Ishikawa (cell line): Measurements from ENCODE around the gene RPL7L1.

Source experiments
- CEBPB ChIP-seq: IDR thresholded peaks from 2 replicates; pipeline ENCODE4 v1.6.1; 2012
- CREB1 ChIP-seq: IDR thresholded peaks from 2 replicates; pipeline ENCODE4 v1.6.1; 2012; ENCODE audit warnings: low read depth
- EGR1 ChIP-seq: IDR thresholded peaks from 2 replicates; pipeline ENCODE4 v1.6.1; 2012
- EP300 ChIP-seq: IDR thresholded peaks from 2 replicates; pipeline ENCODE4 v1.6.1; 2012; ENCODE audit warnings: borderline replicate concordance
- FOXM1 ChIP-seq: IDR thresholded peaks from 2 replicates; pipeline ENCODE4 v1.6.1; 2012; ENCODE audit warnings: low read depth, borderline replicate concordance
- NFIC ChIP-seq: IDR thresholded peaks from 2 replicates; pipeline ENCODE4 v1.6.1; 2012
- RAD21 ChIP-seq: IDR thresholded peaks from 2 replicates; pipeline ENCODE4 v1.6.1; 2012; ENCODE audit warnings: low read depth
- TAF1 ChIP-seq: IDR thresholded peaks from 2 replicates; pipeline ENCODE4 v1.6.1; 2012; ENCODE audit warnings: low read depth, mild to moderate bottlenecking
- TCF12 ChIP-seq: IDR thresholded peaks from 2 replicates; pipeline ENCODE4 v1.6.1; 2012; ENCODE audit warnings: low read depth
- TEAD4 ChIP-seq: IDR thresholded peaks from 2 replicates; pipeline ENCODE4 v1.6.1; 2012
- YY1 ChIP-seq: IDR thresholded peaks from 2 replicates; pipeline ENCODE4 v1.6.1; 2012; ENCODE audit warnings: low read depth
- ZBTB7A ChIP-seq: IDR thresholded peaks from 2 replicates; pipeline ENCODE4 v1.6.1; 2012; ENCODE audit warnings: low read depth
- TF ChIP-seq, protein P1 (sequence below): IDR thresholded peaks from 2 replicates; pipeline ENCODE4 v1.6.1; 2012; ENCODE audit warnings: low read depth, mild to moderate bottlenecking
- TF ChIP-seq, protein P2 (sequence below): IDR thresholded peaks from 2 replicates; pipeline ENCODE4 v1.6.1; 2012
- TF ChIP-seq, protein P3 (sequence below): IDR thresholded peaks from 2 replicates; pipeline ENCODE4 v1.6.1; 2012

The RPL7L1 gene

DNA sequence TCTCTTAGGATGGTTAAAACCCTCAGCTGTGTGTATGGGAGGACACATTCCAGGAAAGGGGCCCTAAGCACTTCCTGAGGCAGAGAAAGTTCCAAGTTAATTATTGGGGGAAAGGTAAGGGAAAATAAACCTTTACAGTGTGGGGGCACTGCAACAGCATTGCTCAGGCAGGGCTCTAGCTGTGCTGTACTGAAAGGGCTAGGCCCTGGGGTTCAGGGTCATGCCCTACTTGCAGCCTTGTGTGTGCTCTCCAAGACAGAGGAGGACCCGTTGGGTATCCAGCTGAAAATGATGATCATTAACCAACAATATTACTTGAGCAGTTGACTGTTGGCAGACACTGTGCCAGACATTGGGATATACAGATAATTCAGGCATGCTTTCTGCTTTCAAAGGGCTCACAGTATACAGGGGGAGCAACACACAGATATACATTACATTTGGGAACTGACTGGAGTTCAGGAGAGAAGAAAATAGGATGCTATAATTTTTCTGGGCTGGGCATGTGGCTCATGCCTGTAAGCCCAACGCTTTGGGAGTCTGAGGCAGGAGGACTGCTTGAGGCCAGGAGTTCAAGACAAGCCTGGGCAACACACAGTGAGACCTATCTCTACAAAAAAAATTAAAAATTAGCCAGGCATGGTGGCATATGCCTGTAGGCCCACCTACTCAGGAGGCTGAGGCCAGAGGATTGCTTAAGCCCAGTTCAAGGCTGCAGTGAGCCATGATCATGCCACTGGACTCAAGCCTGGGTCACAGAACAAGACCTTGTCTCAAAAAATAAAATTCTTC lies 9.1 kb upstream of the RPL7L1 start:
- TF ChIP-seq YY1, result no peak
- TF ChIP-seq, protein P1, sequence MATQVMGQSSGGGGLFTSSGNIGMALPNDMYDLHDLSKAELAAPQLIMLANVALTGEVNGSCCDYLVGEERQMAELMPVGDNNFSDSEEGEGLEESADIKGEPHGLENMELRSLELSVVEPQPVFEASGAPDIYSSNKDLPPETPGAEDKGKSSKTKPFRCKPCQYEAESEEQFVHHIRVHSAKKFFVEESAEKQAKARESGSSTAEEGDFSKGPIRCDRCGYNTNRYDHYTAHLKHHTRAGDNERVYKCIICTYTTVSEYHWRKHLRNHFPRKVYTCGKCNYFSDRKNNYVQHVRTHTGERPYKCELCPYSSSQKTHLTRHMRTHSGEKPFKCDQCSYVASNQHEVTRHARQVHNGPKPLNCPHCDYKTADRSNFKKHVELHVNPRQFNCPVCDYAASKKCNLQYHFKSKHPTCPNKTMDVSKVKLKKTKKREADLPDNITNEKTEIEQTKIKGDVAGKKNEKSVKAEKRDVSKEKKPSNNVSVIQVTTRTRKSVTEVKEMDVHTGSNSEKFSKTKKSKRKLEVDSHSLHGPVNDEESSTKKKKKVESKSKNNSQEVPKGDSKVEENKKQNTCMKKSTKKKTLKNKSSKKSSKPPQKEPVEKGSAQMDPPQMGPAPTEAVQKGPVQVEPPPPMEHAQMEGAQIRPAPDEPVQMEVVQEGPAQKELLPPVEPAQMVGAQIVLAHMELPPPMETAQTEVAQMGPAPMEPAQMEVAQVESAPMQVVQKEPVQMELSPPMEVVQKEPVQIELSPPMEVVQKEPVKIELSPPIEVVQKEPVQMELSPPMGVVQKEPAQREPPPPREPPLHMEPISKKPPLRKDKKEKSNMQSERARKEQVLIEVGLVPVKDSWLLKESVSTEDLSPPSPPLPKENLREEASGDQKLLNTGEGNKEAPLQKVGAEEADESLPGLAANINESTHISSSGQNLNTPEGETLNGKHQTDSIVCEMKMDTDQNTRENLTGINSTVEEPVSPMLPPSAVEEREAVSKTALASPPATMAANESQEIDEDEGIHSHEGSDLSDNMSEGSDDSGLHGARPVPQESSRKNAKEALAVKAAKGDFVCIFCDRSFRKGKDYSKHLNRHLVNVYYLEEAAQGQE, result no peak
- TF ChIP-seq TCF12, result no peak
- TF ChIP-seq TEAD4, result no peak
- TF ChIP-seq, protein P2, sequence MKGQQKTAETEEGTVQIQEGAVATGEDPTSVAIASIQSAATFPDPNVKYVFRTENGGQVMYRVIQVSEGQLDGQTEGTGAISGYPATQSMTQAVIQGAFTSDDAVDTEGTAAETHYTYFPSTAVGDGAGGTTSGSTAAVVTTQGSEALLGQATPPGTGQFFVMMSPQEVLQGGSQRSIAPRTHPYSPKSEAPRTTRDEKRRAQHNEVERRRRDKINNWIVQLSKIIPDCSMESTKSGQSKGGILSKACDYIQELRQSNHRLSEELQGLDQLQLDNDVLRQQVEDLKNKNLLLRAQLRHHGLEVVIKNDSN, result no peak
- no peak for TF ChIP-seq ZBTB7A
- no peak for TF ChIP-seq NFIC
- TF ChIP-seq TAF1, result no peak
- TF ChIP-seq EP300, result no peak

DNA sequence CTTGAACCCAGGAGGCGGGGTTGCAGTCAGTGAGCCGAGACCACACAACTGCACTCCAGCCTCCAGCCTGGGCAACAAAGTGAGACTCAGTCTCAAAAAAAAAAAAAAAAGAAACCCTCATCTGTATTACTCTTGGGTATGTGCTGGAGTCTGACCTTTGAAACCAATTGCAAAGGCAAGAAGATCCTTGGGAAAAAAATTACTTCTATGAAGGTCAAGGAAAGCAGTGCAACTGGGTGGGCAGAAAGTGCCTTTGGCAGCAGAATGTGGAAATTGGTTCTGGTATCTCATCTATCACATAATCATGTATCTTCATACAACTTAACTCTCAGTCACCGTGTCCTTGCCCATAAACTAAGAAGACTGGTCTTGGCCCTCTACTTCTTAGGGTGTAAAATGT lies 7.7 kb upstream of the RPL7L1 start:
- TF ChIP-seq YY1, result no peak
- TF ChIP-seq, protein P1, result no peak
- TF ChIP-seq, protein P2, result no peak
- TF ChIP-seq ZBTB7A, result no peak
- TF ChIP-seq CEBPB, result no peak
- no peak for TF ChIP-seq CREB1
- TF ChIP-seq RAD21, result no peak
- TF ChIP-seq EGR1, result no peak

DNA sequence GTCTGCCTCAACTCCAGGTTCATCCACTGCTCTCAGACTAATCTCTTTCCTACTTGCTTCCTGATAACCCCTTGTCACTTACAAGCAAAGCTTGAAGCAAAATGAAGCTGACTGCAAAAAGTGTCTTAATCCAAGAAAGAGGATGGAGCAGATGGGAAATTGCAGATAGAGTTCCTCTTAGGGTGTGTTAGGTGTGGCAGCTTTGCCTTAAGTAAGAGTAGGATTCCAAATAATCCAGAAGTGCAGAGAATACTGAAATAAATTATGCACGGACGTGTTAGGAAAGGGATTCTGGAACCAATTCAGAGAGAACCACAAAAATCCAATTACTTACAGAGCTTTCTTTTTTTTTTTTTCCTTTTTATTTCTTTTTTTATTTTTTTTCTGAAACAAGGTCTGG lies 6.1 kb upstream of the RPL7L1 start:
- TF ChIP-seq CEBPB, result no peak
- no peak for TF ChIP-seq EP300
- no peak for TF ChIP-seq YY1
- TF ChIP-seq, protein P3, sequence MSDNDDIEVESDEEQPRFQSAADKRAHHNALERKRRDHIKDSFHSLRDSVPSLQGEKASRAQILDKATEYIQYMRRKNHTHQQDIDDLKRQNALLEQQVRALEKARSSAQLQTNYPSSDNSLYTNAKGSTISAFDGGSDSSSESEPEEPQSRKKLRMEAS, result no peak
- TF ChIP-seq, protein P1, result no peak
- TF ChIP-seq EGR1, result no peak
- no peak for TF ChIP-seq NFIC
- no peak for TF ChIP-seq FOXM1
- TF ChIP-seq TCF12, result no peak

DNA sequence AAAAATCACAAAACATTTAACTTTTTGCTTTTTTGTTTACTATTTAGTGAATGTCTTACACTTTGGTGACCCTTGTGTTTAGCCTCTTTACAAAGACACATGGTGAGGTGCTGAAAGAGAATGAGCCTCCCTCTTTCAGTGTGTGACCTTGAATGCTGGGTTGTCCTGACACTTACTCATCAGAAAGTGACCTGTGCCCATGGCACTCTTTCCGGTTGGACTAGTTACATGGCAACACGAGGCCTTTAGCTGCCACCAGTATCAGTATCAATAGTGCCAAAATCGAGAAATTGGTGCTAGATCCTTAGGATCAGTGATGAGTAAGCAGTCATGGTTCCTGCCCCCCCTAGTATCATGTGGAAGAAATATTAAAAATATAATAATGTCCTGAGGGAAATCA lies 1.7 kb upstream of the RPL7L1 start:
- TF ChIP-seq EGR1 (no peak), YY1 (no peak), CREB1 (no peak), NFIC (no peak), CEBPB (no peak), TCF12 (no peak), EP300 (no peak), FOXM1 (no peak), TAF1 (no peak), TEAD4 (no peak), RAD21 (no peak), ZBTB7A (no peak)
- TF ChIP-seq, protein P3, result no peak
- TF ChIP-seq, protein P1, result no peak
- TF ChIP-seq, protein P2, result no peak
